ENCODE data around the gene NTRK2. TPM values are rescaled to one million over a fixed set of nuclear protein-coding genes. Genes with fewer than 3 reads are reported as not detected.

Gene NTRK2
- total RNA-seq, 1 experiment from 2014 or later: 0.06 TPM

GRCh38 chr9:84812355-84812754 lies 142.8 kb downstream of the NTRK2 start:
- BruUV-seq (replicated peaks): no TSS peak
- TF ChIP-seq CTCF (conservative IDR thresholded peaks at IDR 0.05; ENCODE audit: low read depth, low read length): no peak
- no peak for TF ChIP-seq EZH2 (IDR thresholded peaks at IDR 0.05; ENCODE audit: borderline replicate concordance, low read depth, low read length, poor library complexity, severe bottlenecking)
- ChIA-PET CTCF (no interaction called here), POLR2A (ENCODE audit: low non-redundant PET) (no interaction called here)
- intact Hi-C loops (cut with micrococcal nuclease; ENCODE audit: unreplicated experiment): no loop called here
- Histone ChIP-seq H3K9me3 (ENCODE audit: low read depth, low read length, poor library complexity, severe bottlenecking) (no peaks in the 10 kb centered on the region), H3K4me1 (ENCODE audit: insufficient read depth, low read length, poor library complexity, severe bottlenecking) (no peaks in the 10 kb centered on the region), H3K4me3 (ENCODE audit: low read depth, low read length, poor library complexity, severe bottlenecking) (no peak overlapping the region), H3K27me3 (replicated peaks; ENCODE audit: insufficient read depth, low read depth, low read length, poor library complexity) (peaks cover 7% of the 10 kb centered on the region), H3K36me3 (ENCODE audit: insufficient read depth, low read length, poor library complexity, severe bottlenecking) (no peaks in the 10 kb centered on the region), H3K27ac (ENCODE audit: low read depth, low read length, poor library complexity, severe bottlenecking) (no peak overlapping the region)
- DNase-seq (ENCODE audit: low spot score): no peak

- CTCF ChIA-PET: no interaction called here
- BruUV-seq (replicated peaks): no TSS peak
Observed at GRCh38 chr9:84812847-84813246, 143.3 kb downstream of the NTRK2 start.

GRCh38 chr9:84815554-84815953 lies 146.0 kb downstream of the NTRK2 start:
- Histone ChIP-seq H3K36me3 (ENCODE audit: insufficient read depth, low read length, poor library complexity, severe bottlenecking) (no peaks in the 10 kb centered on the region), H3K27ac (ENCODE audit: low read depth, low read length, poor library complexity, severe bottlenecking) (no peak overlapping the region), H3K9me3 (ENCODE audit: low read depth, low read length, poor library complexity, severe bottlenecking) (no peaks in the 10 kb centered on the region), H3K4me1 (ENCODE audit: insufficient read depth, low read length, poor library complexity, severe bottlenecking) (peaks cover 5% of the 10 kb centered on the region), H3K27me3 (replicated peaks; ENCODE audit: insufficient read depth, low read depth, low read length, poor library complexity) (peaks cover 7% of the 10 kb centered on the region), H3K4me3 (ENCODE audit: low read depth, low read length, poor library complexity, severe bottlenecking) (no peak overlapping the region)
- no peak for DNase-seq (ENCODE audit: low spot score)
- CTCF ChIA-PET: no interaction called here
- no TSS peak for BruUV-seq (replicated peaks)
- intact Hi-C loops (cut with micrococcal nuclease; ENCODE audit: unreplicated experiment): no loop called here
- POLR2A ChIA-PET (ENCODE audit: low non-redundant PET): no interaction called here
- TF ChIP-seq CTCF (conservative IDR thresholded peaks at IDR 0.05; ENCODE audit: low read depth, low read length) (no peak), EZH2 (IDR thresholded peaks at IDR 0.05; ENCODE audit: borderline replicate concordance, low read depth, low read length, poor library complexity, severe bottlenecking) (no peak)

More at GRCh38 chr9:84812847-84813246, 143.3 kb downstream of the NTRK2 start:
- intact Hi-C loops (cut with micrococcal nuclease; ENCODE audit: unreplicated experiment): no loop called here
- Histone ChIP-seq H3K36me3 (ENCODE audit: insufficient read depth, low read length, poor library complexity, severe bottlenecking) (no peaks in the 10 kb centered on the region), H3K9me3 (ENCODE audit: low read depth, low read length, poor library complexity, severe bottlenecking) (no peaks in the 10 kb centered on the region), H3K27ac (ENCODE audit: low read depth, low read length, poor library complexity, severe bottlenecking) (no peak overlapping the region), H3K27me3 (replicated peaks; ENCODE audit: insufficient read depth, low read depth, low read length, poor library complexity) (peaks cover 7% of the 10 kb centered on the region), H3K4me1 (ENCODE audit: insufficient read depth, low read length, poor library complexity, severe bottlenecking) (no peaks in the 10 kb centered on the region), H3K4me3 (ENCODE audit: low read depth, low read length, poor library complexity, severe bottlenecking) (no peak overlapping the region)
- DNase-seq (ENCODE audit: low spot score): no peak
- no peak for TF ChIP-seq CTCF (conservative IDR thresholded peaks at IDR 0.05; ENCODE audit: low read depth, low read length)
- TF ChIP-seq EZH2 (IDR thresholded peaks at IDR 0.05; ENCODE audit: borderline replicate concordance, low read depth, low read length, poor library complexity, severe bottlenecking): no peak
- POLR2A ChIA-PET (ENCODE audit: low non-redundant PET): no interaction called here

Measured in A673 (cell line).